Coronary artery (tissue), 2 donors: ENCODE measurements around the gene SPNS3.

ENCODE experiments used
- DNase-seq: peaks from one replicate; pipeline ENCODE4 v3.0.0-alpha.2; 2017; ENCODE audit warnings: low spot score
- H3K27ac ChIP-seq, 2 donors: fragments of 200-600 bp; sonication (generic); one replicate each; pipeline ENCODE4 v1.5.1; 2016 to 2019
- H3K4me3 ChIP-seq: fragments of 200-600 bp; sonication (generic); 2 replicates; pipeline ENCODE4 v1.5.1; 2016; ENCODE audit warnings: mild to moderate bottlenecking, moderate library complexity
- TF ChIP-seq, protein P1 (sequence below): fragments of 200-600 bp; sonication (generic); IDR thresholded peaks from one replicate; pipeline ENCODE4 v1.5.1; 2019; ENCODE audit warnings: antibody characterized with exemption

Gene SPNS3

GRCh38 chr17:4476017-4476416 lies 42.3 kb downstream of the SPNS3 start:
- H3K27ac ChIP-seq, result no peak overlapping the region
- no peak overlapping the region for H3K4me3 ChIP-seq
- DNase-seq, result no peak
- TF ChIP-seq, protein P1, sequence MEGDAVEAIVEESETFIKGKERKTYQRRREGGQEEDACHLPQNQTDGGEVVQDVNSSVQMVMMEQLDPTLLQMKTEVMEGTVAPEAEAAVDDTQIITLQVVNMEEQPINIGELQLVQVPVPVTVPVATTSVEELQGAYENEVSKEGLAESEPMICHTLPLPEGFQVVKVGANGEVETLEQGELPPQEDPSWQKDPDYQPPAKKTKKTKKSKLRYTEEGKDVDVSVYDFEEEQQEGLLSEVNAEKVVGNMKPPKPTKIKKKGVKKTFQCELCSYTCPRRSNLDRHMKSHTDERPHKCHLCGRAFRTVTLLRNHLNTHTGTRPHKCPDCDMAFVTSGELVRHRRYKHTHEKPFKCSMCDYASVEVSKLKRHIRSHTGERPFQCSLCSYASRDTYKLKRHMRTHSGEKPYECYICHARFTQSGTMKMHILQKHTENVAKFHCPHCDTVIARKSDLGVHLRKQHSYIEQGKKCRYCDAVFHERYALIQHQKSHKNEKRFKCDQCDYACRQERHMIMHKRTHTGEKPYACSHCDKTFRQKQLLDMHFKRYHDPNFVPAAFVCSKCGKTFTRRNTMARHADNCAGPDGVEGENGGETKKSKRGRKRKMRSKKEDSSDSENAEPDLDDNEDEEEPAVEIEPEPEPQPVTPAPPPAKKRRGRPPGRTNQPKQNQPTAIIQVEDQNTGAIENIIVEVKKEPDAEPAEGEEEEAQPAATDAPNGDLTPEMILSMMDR, result no peak

- DNase-seq, result no peak
- Histone ChIP-seq H3K4me3 (no peak overlapping the region), H3K27ac (no peak overlapping the region)
- TF ChIP-seq, protein P1, result no peak
Observed at GRCh38 chr17:4476511-4477070, 42.9 kb downstream of the SPNS3 start.

- no peak overlapping the region for H3K27ac ChIP-seq
- DNase-seq, result no peak
- TF ChIP-seq, protein P1, result no peak
- no peak overlapping the region for H3K4me3 ChIP-seq
Observed at GRCh38 chr17:4477255-4477791, 43.6 kb downstream of the SPNS3 start.

DNA sequence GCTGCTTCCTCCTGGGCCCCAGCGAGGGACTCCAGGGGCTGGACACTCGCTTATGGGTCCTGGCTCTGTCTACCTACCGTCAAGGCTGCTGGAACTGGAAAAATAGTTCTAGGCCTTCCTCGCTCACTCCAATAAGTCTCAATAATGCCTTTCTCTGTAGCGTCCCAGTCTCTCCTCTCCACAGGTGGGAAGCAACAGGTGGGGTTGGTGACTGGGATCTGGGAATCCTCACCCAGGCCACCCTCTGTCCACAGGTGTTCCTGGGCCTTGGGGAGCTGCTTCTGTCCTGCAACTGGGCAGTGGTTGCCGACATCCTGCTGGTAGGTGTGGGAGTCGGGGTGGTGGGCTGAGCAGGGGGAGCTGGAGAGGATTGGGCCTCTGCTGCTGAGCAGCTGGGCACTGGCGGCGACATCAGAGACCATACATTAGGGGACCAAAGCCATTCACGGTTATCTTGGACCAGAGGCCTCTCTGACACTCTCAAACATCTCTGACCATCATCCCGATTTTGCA lies 44.6 kb downstream of the SPNS3 start:
- TF ChIP-seq, protein P1, result no peak
- DNase-seq, result no peak
- Histone ChIP-seq H3K27ac (no peak overlapping the region), H3K4me3 (no peak overlapping the region)

GRCh38 chr17:4479340-4479981 lies 45.7 kb downstream of the SPNS3 start:
- DNase-seq, result no peak
- TF ChIP-seq, protein P1, result no peak

DNA sequence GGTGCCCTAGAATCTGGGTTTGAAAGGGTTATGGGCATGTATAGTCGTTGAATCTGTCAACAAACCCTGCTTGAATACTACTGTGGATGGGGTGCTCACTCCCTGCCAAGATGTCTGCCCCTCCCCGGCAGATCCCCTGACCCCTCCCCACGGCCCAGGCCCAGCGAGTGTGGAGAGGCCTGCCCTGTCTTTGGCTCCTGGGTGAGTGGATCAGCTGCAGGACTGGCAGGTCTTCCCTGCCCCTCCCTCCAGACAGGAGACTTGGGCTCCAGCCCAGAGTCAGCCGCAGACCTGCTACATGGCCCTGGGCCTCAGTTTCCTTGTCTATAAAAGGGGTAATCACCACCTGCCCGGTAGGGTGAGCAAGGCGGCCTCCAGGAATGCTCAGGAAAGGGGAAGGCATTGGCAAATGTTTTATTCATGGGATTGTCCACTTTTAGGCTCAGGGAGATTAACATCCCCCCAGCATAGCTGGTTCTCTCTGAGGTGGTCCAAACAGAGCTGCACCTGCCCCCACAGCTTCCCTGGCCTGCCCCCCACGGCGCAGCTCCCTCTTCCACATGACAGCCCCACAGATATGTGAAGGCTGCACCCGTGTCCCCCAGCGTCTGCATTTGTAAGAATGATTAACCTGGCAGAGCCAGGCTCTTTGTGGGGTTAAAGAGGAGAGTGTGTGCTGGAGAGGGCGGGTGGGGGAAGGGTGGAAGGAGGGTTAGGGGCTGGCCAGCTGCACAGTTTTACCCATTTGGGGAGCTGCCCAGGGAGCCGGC lies 46.4 kb downstream of the SPNS3 start:
- H3K4me3 ChIP-seq, result no peak overlapping the region
- no peak for DNase-seq
- TF ChIP-seq, protein P1, result no peak
- H3K27ac ChIP-seq, result no peak overlapping the region

More at GRCh38 chr17:4479340-4479981, 45.7 kb downstream of the SPNS3 start:
- Histone ChIP-seq H3K4me3 (no peak overlapping the region), H3K27ac (no peak overlapping the region)
